GM06990 (cell line): ENCODE measurements around the gene CAMKMT.
"Not testable (repeated sequence)": the region's sequence is repeated elsewhere in the genome, so short reads cannot be mapped to it uniquely, and the experiment has no call there.

Source experiments
- DNase-seq: peaks from one replicate; pipeline ENCODE4 v3.0.0-alpha.2; 2011; ENCODE audit not compliant: insufficient read length; ENCODE audit errors: extremely low read depth
- H3K27me3 ChIP-seq: replicated peaks from 2 replicates; pipeline ENCODE4 v1.6.0; 2011; ENCODE audit warnings: low read length; ENCODE audit not compliant: control insufficient read depth, insufficient read depth
- H3K36me3 ChIP-seq: 2 replicates; pipeline ENCODE4 v1.5.1; 2011; ENCODE audit warnings: low read length; ENCODE audit not compliant: control insufficient read depth, insufficient read depth
- H3K4me3 ChIP-seq: replicated peaks from 2 replicates; pipeline ENCODE4 v1.5.1; 2011; ENCODE audit warnings: low read depth, mild to moderate bottlenecking, control low read depth, low read length
- TF ChIP-seq, protein P1 (sequence below): IDR thresholded peaks from 2 replicates; pipeline ENCODE4 v1.5.1; 2011; ENCODE audit warnings: low read length, control low read depth, mild to moderate bottlenecking, inconsistent platforms; ENCODE audit not compliant: insufficient read depth, poor library complexity, severe bottlenecking

CAMKMT gene

DNA sequence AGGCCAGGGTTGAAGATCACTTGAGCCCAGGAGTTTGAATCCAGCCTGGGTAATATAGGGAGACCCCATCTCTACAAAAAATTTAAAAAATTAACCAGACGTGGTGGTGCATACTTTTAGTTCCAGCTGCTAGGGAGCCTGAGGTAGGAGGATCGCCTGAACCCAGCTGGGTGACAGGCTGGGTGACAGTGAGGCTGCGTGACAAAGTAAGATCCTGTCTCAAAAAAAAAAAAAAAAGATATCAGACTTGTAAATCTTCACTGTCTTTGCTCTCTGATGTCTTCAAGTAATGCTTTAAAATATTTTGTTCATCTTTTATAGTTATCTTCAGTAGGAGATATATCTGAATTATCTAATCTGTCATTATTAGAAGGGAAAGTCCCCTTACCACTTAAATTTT lies 10.5 kb downstream of the CAMKMT start:
- TF ChIP-seq, protein P1, sequence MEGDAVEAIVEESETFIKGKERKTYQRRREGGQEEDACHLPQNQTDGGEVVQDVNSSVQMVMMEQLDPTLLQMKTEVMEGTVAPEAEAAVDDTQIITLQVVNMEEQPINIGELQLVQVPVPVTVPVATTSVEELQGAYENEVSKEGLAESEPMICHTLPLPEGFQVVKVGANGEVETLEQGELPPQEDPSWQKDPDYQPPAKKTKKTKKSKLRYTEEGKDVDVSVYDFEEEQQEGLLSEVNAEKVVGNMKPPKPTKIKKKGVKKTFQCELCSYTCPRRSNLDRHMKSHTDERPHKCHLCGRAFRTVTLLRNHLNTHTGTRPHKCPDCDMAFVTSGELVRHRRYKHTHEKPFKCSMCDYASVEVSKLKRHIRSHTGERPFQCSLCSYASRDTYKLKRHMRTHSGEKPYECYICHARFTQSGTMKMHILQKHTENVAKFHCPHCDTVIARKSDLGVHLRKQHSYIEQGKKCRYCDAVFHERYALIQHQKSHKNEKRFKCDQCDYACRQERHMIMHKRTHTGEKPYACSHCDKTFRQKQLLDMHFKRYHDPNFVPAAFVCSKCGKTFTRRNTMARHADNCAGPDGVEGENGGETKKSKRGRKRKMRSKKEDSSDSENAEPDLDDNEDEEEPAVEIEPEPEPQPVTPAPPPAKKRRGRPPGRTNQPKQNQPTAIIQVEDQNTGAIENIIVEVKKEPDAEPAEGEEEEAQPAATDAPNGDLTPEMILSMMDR, result no peak
- DNase-seq, result no peak
- Histone ChIP-seq H3K27me3 (no peaks in the 10 kb centered on the region), H3K36me3 (no peaks in the 10 kb centered on the region), H3K4me3 (no peak overlapping the region)

DNA sequence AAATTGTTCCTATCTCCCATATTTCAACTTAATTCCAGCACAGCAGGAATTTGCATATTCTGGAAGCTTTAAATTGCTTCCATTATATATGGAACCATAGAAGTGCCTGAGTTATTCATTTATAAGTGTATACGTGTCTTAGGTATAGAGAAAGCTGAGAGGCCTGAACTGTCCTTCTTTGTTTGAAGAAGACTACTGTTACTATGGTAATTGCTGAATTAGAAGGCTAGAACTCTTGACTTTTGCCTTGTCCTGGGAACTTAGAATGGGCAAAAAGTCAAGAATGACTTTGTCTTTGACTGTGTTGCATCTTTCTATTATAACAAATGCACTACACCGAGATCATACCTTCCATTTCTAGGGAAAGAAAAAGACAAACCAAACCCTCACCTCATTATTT lies 15.7 kb downstream of the CAMKMT start:
- Histone ChIP-seq H3K27me3 (no peaks in the 10 kb centered on the region), H3K36me3 (no peaks in the 10 kb centered on the region), H3K4me3 (no peak overlapping the region)
- TF ChIP-seq, protein P1, result no peak
- no peak for DNase-seq

DNA sequence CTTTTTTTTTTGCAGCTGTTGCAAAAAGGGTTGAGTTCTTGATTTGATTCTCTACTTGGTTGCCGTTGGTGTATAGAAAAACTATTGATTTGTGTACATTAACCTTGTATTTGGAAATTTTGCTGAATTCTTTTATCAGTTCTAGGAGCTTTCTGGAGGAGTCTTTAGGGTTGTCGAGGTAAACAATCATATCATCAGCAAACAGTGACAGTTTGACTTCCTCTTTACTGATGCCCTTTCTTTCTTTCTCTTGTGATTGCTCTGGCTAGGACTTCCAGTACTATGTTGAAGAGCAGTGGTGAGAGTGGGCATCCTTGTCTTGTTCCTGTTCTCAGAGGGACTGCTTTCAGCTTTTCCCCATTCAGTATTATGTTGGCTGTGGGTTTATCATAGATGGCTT lies 23.5 kb downstream of the CAMKMT start:
- not testable (repeated sequence) for DNase-seq

DNA sequence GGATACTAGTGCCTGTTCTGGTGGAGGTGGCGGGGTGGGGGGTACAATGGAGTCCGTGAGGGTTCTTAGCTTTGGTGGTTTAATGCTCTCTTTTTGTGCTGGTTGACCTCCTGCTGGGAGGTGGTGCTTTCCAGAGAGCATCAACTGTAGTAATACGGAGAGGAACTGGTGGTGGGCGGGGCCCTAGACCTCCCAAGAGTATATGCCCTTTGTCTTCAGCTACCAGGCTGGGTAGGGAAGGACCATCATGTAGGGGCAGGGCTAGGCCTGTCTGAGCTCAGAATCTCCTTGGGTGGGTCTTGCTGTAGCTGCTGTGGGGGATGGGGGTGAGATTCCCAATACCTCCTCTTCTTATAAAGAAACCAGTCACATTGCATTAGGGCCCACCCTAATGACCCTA lies 27.1 kb downstream of the CAMKMT start:
- Histone ChIP-seq H3K36me3 (no peaks in the 10 kb centered on the region), H3K27me3 (no peaks in the 10 kb centered on the region), H3K4me3 (no peak overlapping the region)
- TF ChIP-seq, protein P1, result no peak
- DNase-seq, result no peak

More for the DNA sequence above, 23.5 kb downstream of the CAMKMT start:
- H3K27me3 ChIP-seq, H3K36me3 ChIP-seq, H3K4me3 ChIP-seq: not testable (repeated sequence)

DNA sequence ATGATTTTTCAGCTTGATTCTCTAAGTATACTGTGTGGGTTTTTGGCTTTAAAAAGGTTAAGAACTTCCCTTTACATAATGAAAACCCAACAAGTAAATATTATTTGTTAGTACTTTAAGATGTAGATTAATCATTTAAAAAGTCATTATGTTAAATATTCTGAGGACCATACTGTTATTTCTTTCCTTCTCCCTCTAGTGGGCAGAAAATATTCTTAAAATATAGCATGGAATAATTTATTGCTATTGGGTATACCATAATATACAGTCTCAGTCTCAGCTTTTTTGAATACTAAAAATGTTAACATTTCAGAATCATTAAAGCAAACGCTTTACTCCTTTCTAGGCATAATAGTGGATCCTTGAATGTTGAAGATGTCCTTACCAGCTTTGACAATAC lies 28.1 kb downstream of the CAMKMT start:
- DNase-seq, result no peak
- Histone ChIP-seq H3K27me3 (no peaks in the 10 kb centered on the region), H3K36me3 (no peaks in the 10 kb centered on the region), H3K4me3 (no peak overlapping the region)
- TF ChIP-seq, protein P1, result peak; percentile 5

DNA sequence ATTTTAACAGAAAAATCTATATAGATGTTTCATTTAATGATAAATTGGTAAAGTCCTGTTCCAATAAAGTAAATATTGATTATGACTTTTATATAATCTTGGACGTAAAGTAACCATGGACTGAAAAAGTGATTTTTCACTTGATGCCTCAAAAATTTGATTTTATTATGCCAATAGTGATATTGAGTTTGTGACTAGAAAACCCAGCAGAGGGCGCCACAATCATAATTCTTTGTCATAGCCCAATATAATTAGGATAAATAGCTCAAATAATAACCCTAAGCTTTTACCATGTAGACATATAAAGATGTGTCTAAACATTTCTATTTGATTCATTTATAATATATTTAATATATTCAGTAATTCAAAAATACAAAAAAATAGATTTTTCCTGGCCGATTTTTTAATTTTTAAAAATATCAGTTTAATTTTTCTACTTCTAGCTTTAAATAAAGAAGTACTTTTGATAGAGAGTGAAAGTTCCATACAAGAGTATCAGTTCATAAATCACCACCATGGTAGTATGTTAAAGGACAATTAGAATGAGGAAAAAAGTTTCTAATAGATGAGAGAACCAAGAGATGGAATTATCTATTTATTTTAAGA lies 30.7 kb downstream of the CAMKMT start:
- peak; percentile 4 for DNase-seq
- H3K27me3 ChIP-seq, result no peaks in the 10 kb centered on the region
- TF ChIP-seq, protein P1, result peak; percentile 58
- H3K4me3 ChIP-seq, result no peak overlapping the region
- no peaks in the 10 kb centered on the region for H3K36me3 ChIP-seq
